Natural killer cell (primary cell): ENCODE results near the gene MPHOSPH6. TPM values are rescaled to one million over a fixed set of nuclear protein-coding genes. Genes with fewer than 3 reads are reported as not detected.

Experiments used
- ATAC-seq, 3 donors: fragments of 150-1000 bp in 2 of 3; fragments of 200-7000 bp in 1 of 3; cut with Tn5 transposase; 1 replicate in 1 of 3; 2 replicates in 2 of 3; pipeline ENCODE4 v1.10.0; 2021; ENCODE audit warnings: mild to moderate bottlenecking in 2 of 3, moderate library complexity in 2 of 3
- DNase-seq, 2 donors: peaks; one replicate each; pipeline versions ENCODE4 v3.0.0 to v3.0.0-alpha.2; 2013 to 2021; ENCODE audit warnings: mixed read lengths in 1 of 2
- H3K27ac ChIP-seq: one replicate; pipeline ENCODE4 v1.5.1; 2013; ENCODE audit warnings: mild to moderate bottlenecking, low read length
- H3K27me3 ChIP-seq: one replicate; pipeline ENCODE4 v1.6.1; 2013; ENCODE audit warnings: low read length; ENCODE audit not compliant: control insufficient read depth, insufficient read depth
- H3K36me3 ChIP-seq: one replicate; pipeline ENCODE4 v1.6.1; 2013; ENCODE audit warnings: low read length; ENCODE audit not compliant: control insufficient read depth, insufficient read depth
- H3K4me1 ChIP-seq: one replicate; pipeline ENCODE4 v1.6.1; 2013; ENCODE audit warnings: low read length; ENCODE audit not compliant: control insufficient read depth, insufficient read depth
- H3K4me3 ChIP-seq: one replicate; pipeline ENCODE4 v1.5.1; 2013; ENCODE audit warnings: low read length
- H3K9me3 ChIP-seq: one replicate; pipeline ENCODE4 v1.6.1; 2013; ENCODE audit warnings: low read length; ENCODE audit not compliant: control insufficient read depth, insufficient read depth
- H3K27ac Mint-ChIP-seq, 2 donors: one replicate each; pipeline ENCODE4 v1.8.0; 2022; ENCODE audit warnings: mild to moderate bottlenecking in 2 of 2, mixed read lengths in 2 of 2, moderate library complexity in 1 of 2
- H3K27me3 Mint-ChIP-seq, 2 donors: one replicate each; pipeline ENCODE4 v1.8.0; 2022; ENCODE audit warnings: low read depth in 2 of 2, mixed read lengths in 2 of 2
- H3K36me3 Mint-ChIP-seq: one replicate; pipeline ENCODE4 v1.8.0; 2022; ENCODE audit warnings: mixed read lengths
- H3K4me1 Mint-ChIP-seq, 2 donors: one replicate each; pipeline ENCODE4 v1.8.0; 2022; ENCODE audit warnings: mixed read lengths in 2 of 2
- H3K4me3 Mint-ChIP-seq: one replicate; pipeline ENCODE4 v1.8.0; 2022; ENCODE audit warnings: mild to moderate bottlenecking, moderate library complexity, mixed read lengths
- H3K9me3 Mint-ChIP-seq, 2 donors: one replicate each; pipeline ENCODE4 v1.8.0; 2022; ENCODE audit warnings: mixed read lengths in 2 of 2
- CTCF ChIP-seq: fragments of 200-600 bp; IDR thresholded peaks from one replicate; pipeline ENCODE4 v1.8.0; 2022; ENCODE audit warnings: antibody characterized with exemption
- WGBS: methylation state at CpG from one replicate; pipeline ENCODE4 v1.1.7; 2013; ENCODE audit warnings: missing lambda C conversion rate; ENCODE audit not compliant: insufficient coverage; 5-methylcytosine and 5-hydroxymethylcytosine counted together
- intact Hi-C: fragments of 100-400 bp; cut with micrococcal nuclease; formaldehyde crosslinking; loops from one replicate; pipeline ENCODE4 v1.14.2; 2022
- total RNA-seq, 4 donors: library from RNA; stranded (reverse); fragments of 120-200 nt in 1 of 4; gene quantifications; one replicate each; pipeline versions ENCODE4 v1.2.3 to v1.2.4, GENCODE V29; 2013 to 2022

Gene MPHOSPH6
- total RNA-seq, 3 donors from 2014 or later (not counting 1 experiment from before 2014, with no cell fraction given), result 14.5 to 25.3 (median 15.5) TPM

- ATAC-seq (no peak), DNase-seq (no peak)
- WGBS, result no CpG with 5 or more reads among the region's 1 CpG
- Mint-ChIP-seq H3K27me3 (peaks cover 14 to 19% of the 10 kb centered on the region in 2 donors), H3K9me3 (no peaks in the 10 kb centered on the region), H3K36me3 (no peaks in the 10 kb centered on the region), H3K4me3 (no peak overlapping the region), H3K4me1 (no peaks in the 10 kb centered on the region), H3K27ac (no peak overlapping the region)
- TF ChIP-seq CTCF, result no peak
- H3K4me3 ChIP-seq, result no peak overlapping the region
- no peaks in the 10 kb centered on the region for H3K36me3 ChIP-seq
- intact Hi-C loops, result no loop called here
- no peak overlapping the region for H3K27ac ChIP-seq
- H3K4me1 ChIP-seq, result no peaks in the 10 kb centered on the region
- H3K9me3 ChIP-seq, result no peaks in the 10 kb centered on the region
- no peaks in the 10 kb centered on the region for H3K27me3 ChIP-seq
These were observed 31.9 kb upstream of the MPHOSPH6 start for GRCh38 chr16:82201926-82202325.

GRCh38 chr16:82201351-82201750 lies 31.3 kb upstream of the MPHOSPH6 start:
- Mint-ChIP-seq H3K4me3 (no peak overlapping the region), H3K4me1 (no peaks in the 10 kb centered on the region), H3K9me3 (no peaks in the 10 kb centered on the region), H3K36me3 (no peaks in the 10 kb centered on the region), H3K27ac (no peak overlapping the region), H3K27me3 (peaks cover 12 to 14% of the 10 kb centered on the region in 2 donors)
- Histone ChIP-seq H3K4me1 (no peaks in the 10 kb centered on the region), H3K27me3 (no peaks in the 10 kb centered on the region), H3K36me3 (no peaks in the 10 kb centered on the region), H3K27ac (no peak overlapping the region), H3K9me3 (no peaks in the 10 kb centered on the region), H3K4me3 (no peak overlapping the region)
- ATAC-seq, result no peak
- no peak for TF ChIP-seq CTCF
- 38% methylated on average over 1 of the region's 2 CpGs for WGBS
- intact Hi-C loops, result no loop called here
- DNase-seq, result no peak

- DNase-seq (no peak), ATAC-seq (no peak)
- no peaks in the 10 kb centered on the region for H3K9me3 Mint-ChIP-seq
- no peak overlapping the region for H3K4me3 Mint-ChIP-seq
- WGBS, result 89% methylated on average over 1 of the region's 1 CpG
- H3K27ac ChIP-seq, result no peak overlapping the region
- H3K4me3 ChIP-seq, result no peak overlapping the region
- H3K27me3 Mint-ChIP-seq, result peaks cover 7 to 12% of the 10 kb centered on the region in 2 donors
- no peak overlapping the region for H3K27ac Mint-ChIP-seq
- no peaks in the 10 kb centered on the region for H3K4me1 ChIP-seq
- H3K36me3 Mint-ChIP-seq, result no peaks in the 10 kb centered on the region
- no peak for TF ChIP-seq CTCF
- intact Hi-C loops, result no loop called here
- H3K4me1 Mint-ChIP-seq, result no peaks in the 10 kb centered on the region
- H3K9me3 ChIP-seq, result no peaks in the 10 kb centered on the region
- H3K27me3 ChIP-seq, result no peaks in the 10 kb centered on the region
- no peaks in the 10 kb centered on the region for H3K36me3 ChIP-seq
These were observed 29.2 kb upstream of the MPHOSPH6 start for GRCh38 chr16:82199209-82199608.

- no peaks in the 10 kb centered on the region for H3K9me3 Mint-ChIP-seq
- ATAC-seq (no peak), DNase-seq (no peak)
- H3K4me1 Mint-ChIP-seq, result peaks cover 7 to 8% of the 10 kb centered on the region in 2 donors
- WGBS, result 90% methylated on average over 6 of the region's 7 CpGs
- TF ChIP-seq CTCF, result no peak
- Histone ChIP-seq H3K36me3 (no peaks in the 10 kb centered on the region), H3K4me3 (no peak overlapping the region), H3K4me1 (peaks cover under 1% of the 10 kb centered on the region), H3K27me3 (no peaks in the 10 kb centered on the region), H3K27ac (no peak overlapping the region), H3K9me3 (no peaks in the 10 kb centered on the region)
- intact Hi-C loops, result no loop called here
- no peaks in the 10 kb centered on the region for H3K36me3 Mint-ChIP-seq
- peaks cover 7 to 12% of the 10 kb centered on the region in 2 donors for H3K27me3 Mint-ChIP-seq
- H3K4me3 Mint-ChIP-seq, result no peak overlapping the region
- H3K27ac Mint-ChIP-seq, result no peak overlapping the region
These were observed 27.7 kb upstream of the MPHOSPH6 start for GRCh38 chr16:82197540-82198240.
